Panc1 (cell line): ENCODE results near the gene PPP1R9A.

ENCODE experiments used
- POLR2AphosphoS5 ChIP-seq: IDR thresholded peaks from 2 replicates; pipeline ENCODE4 v1.6.1; 2012; ENCODE audit warnings: mild to moderate bottlenecking, low read depth, low read length, moderate library complexity
- SIN3A ChIP-seq: IDR thresholded peaks from 2 replicates; pipeline ENCODE4 v1.6.1; 2012; ENCODE audit warnings: low read depth, mild to moderate bottlenecking, low read length, moderate library complexity, borderline replicate concordance; ENCODE audit not compliant: insufficient read depth
- TCF7L2 ChIP-seq: IDR thresholded peaks from 2 replicates; pipeline ENCODE4 v1.6.1; 2011; ENCODE audit warnings: mild to moderate bottlenecking, low read depth, low read length, inconsistent platforms
- TF ChIP-seq, protein P1 (sequence below): fragments of 450-650 bp; IDR thresholded peaks from 2 replicates; pipeline ENCODE4 v1.5.1; 2017; ENCODE audit warnings: mild to moderate bottlenecking
- TF ChIP-seq, protein P2 (sequence below), 2 experiments: IDR thresholded peaks; 2 replicates each; pipeline ENCODE4 v1.6.1; 2011 to 2012; ENCODE audit warnings: low read depth in 2 of 2, control low read depth in 1 of 2, low read length in 1 of 2, mild to moderate bottlenecking in 1 of 2, moderate library complexity in 1 of 2; ENCODE audit not compliant: insufficient read depth in 1 of 2

DNA sequence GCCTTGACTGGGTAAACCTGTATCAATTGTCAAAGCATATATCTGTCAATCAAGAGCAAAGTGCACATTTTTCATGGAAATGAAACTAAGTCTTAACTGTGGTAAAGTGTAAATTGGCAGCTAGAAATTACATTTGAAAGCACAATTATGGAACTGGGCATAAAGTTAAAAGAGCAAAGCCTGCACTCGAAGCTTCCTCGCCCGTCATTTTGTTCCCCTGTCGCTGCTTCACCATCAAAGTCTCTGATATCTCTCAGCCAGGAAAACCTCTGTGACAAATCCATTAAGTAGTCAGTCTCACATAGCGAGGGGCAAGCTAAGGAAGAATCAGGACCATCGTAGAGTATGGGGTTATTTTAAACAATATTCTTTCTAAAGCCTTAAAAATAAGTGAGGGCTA is 389.1 kb downstream of the PPP1R9A start:
- TF ChIP-seq, protein P1, sequence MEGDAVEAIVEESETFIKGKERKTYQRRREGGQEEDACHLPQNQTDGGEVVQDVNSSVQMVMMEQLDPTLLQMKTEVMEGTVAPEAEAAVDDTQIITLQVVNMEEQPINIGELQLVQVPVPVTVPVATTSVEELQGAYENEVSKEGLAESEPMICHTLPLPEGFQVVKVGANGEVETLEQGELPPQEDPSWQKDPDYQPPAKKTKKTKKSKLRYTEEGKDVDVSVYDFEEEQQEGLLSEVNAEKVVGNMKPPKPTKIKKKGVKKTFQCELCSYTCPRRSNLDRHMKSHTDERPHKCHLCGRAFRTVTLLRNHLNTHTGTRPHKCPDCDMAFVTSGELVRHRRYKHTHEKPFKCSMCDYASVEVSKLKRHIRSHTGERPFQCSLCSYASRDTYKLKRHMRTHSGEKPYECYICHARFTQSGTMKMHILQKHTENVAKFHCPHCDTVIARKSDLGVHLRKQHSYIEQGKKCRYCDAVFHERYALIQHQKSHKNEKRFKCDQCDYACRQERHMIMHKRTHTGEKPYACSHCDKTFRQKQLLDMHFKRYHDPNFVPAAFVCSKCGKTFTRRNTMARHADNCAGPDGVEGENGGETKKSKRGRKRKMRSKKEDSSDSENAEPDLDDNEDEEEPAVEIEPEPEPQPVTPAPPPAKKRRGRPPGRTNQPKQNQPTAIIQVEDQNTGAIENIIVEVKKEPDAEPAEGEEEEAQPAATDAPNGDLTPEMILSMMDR, result no peak
- TF ChIP-seq SIN3A (no peak), POLR2AphosphoS5 (no peak), TCF7L2 (no peak)
- TF ChIP-seq, protein P2, sequence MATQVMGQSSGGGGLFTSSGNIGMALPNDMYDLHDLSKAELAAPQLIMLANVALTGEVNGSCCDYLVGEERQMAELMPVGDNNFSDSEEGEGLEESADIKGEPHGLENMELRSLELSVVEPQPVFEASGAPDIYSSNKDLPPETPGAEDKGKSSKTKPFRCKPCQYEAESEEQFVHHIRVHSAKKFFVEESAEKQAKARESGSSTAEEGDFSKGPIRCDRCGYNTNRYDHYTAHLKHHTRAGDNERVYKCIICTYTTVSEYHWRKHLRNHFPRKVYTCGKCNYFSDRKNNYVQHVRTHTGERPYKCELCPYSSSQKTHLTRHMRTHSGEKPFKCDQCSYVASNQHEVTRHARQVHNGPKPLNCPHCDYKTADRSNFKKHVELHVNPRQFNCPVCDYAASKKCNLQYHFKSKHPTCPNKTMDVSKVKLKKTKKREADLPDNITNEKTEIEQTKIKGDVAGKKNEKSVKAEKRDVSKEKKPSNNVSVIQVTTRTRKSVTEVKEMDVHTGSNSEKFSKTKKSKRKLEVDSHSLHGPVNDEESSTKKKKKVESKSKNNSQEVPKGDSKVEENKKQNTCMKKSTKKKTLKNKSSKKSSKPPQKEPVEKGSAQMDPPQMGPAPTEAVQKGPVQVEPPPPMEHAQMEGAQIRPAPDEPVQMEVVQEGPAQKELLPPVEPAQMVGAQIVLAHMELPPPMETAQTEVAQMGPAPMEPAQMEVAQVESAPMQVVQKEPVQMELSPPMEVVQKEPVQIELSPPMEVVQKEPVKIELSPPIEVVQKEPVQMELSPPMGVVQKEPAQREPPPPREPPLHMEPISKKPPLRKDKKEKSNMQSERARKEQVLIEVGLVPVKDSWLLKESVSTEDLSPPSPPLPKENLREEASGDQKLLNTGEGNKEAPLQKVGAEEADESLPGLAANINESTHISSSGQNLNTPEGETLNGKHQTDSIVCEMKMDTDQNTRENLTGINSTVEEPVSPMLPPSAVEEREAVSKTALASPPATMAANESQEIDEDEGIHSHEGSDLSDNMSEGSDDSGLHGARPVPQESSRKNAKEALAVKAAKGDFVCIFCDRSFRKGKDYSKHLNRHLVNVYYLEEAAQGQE (IDR thresholded peaks at IDR 0.05; ENCODE audit: insufficient read depth in 1 of 2, low read depth in 2 of 2, low read length in 1 of 2), result no peak
